Left lung (tissue), 10 donors: Measurements from ENCODE around the gene NCEH1. TPM values are rescaled to one million over a fixed set of nuclear protein-coding genes. Genes with fewer than 3 reads are reported as not detected.

Experiments used
- ATAC-seq: fragments of 200-7000 bp; cut with Tn5 transposase; one replicate; pipeline ENCODE4 v1.9.1; 2020; ENCODE audit warnings: moderate library complexity
- DNase-seq, 4 donors: peaks; one replicate each; pipeline ENCODE4 v3.0.0-alpha.2; 2013 to 2020
- H3K27ac ChIP-seq, 2 donors: fragments of 200-600 bp; sonication (generic) in 1 of 2; one replicate each; pipeline versions ENCODE4 v1.5.0 to v1.8.0; 2020 to 2021
- H3K27me3 ChIP-seq, 2 donors: fragments of 200-600 bp; sonication (generic) in 1 of 2; one replicate each; pipeline versions ENCODE4 v1.5.0 to v1.8.0; 2020 to 2021
- H3K36me3 ChIP-seq, 2 donors: fragments of 200-600 bp; sonication (generic) in 1 of 2; one replicate each; pipeline versions ENCODE4 v1.5.0 to v1.8.0; 2020 to 2021
- H3K4me1 ChIP-seq, 2 donors: fragments of 200-600 bp; one replicate each; pipeline ENCODE4 v1.8.0; 2021
- H3K4me3 ChIP-seq, 2 donors: fragments of 200-600 bp; sonication (generic) in 1 of 2; one replicate each; pipeline versions ENCODE4 v1.5.0 to v1.8.0; 2020 to 2021; ENCODE audit warnings: mild to moderate bottlenecking in 1 of 2
- H3K9me3 ChIP-seq, 2 donors: fragments of 200-600 bp; sonication (generic) in 1 of 2; one replicate each; pipeline versions ENCODE4 v1.5.0 to v1.8.0; 2020 to 2021
- CTCF ChIP-seq, 2 donors: fragments of 200-600 bp; sonication (generic) in 1 of 2; IDR thresholded peaks; one replicate each; pipeline versions ENCODE4 v1.5.0 to v1.8.0; 2021; ENCODE audit warnings: antibody characterized with exemption in 2 of 2
- intact Hi-C, 2 donors: fragments of 100-400 bp; cut with DNase I; formaldehyde crosslinking; loops; one replicate each; pipeline versions ENCODE4 v1.11.2 to v1.14.2; 2022
- polyA plus RNA-seq, 6 donors: library from polyadenylated mRNA; unstranded; fragments of 120-200 nt; gene quantifications; one replicate each; pipeline ENCODE4 v1.2.1, GENCODE V29; 2013; ENCODE audit not compliant: insufficient read length in 6 of 6
- total RNA-seq, 2 donors: library from RNA; stranded (reverse); fragmentation: NEBNext Ultra II Directional; extraction: Animal tissue kit (Norgen Biotek cat#: 25700); gene quantifications; one replicate each; pipeline ENCODE4 v1.2.1, GENCODE V29; 2021
- donor health status: DM: no; HTN: yes; CAD: no.
- donor health status: DM: no; HTN: no; CAD: no.

The NCEH1 gene
- total and polyA plus RNA-seq, 8 donors: 2.8 to 66.6 (median 3.3) TPM

GRCh38 chr3:172676196-172676922, 34.5 kb downstream of the NCEH1 start:
- no peaks in the 10 kb centered on the region for H3K27me3 ChIP-seq
- H3K27ac ChIP-seq: peak overlapping the region in 1 of 2 donors; percentile 57
- no peak for TF ChIP-seq CTCF (IDR thresholded peaks at IDR 0.05)

GRCh38 chr3:172675441-172676193, 35.2 kb downstream of the NCEH1 start:
- Histone ChIP-seq H3K9me3 (no peaks in the 10 kb centered on the region), H3K27me3 (no peaks in the 10 kb centered on the region), H3K36me3 (no peaks in the 10 kb centered on the region), H3K27ac (no peak overlapping the region), H3K4me1 (peaks cover 0 to 45% of the 10 kb centered on the region in 2 donors), H3K4me3 (no peak overlapping the region)
- intact Hi-C loops: no loop called here
- DNase-seq (peak in 1 of 4 donors; percentile 26), ATAC-seq (peak; percentile 55)
- peak; percentile 71 to 82 for TF ChIP-seq CTCF (IDR thresholded peaks at IDR 0.05)

More at GRCh38 chr3:172676196-172676922, 34.5 kb downstream of the NCEH1 start:
- no peak for DNase-seq
- H3K36me3 ChIP-seq: no peaks in the 10 kb centered on the region
- H3K4me3 ChIP-seq: no peak overlapping the region
- H3K4me1 ChIP-seq: peaks cover 0 to 45% of the 10 kb centered on the region in 2 donors
- intact Hi-C loops: no loop called here
- ATAC-seq: no peak
- no peaks in the 10 kb centered on the region for H3K9me3 ChIP-seq

GRCh38 chr3:172673210-172673679, 37.6 kb downstream of the NCEH1 start:
- DNase-seq (peak in 1 of 4 donors; percentile 68), ATAC-seq (peak; percentile 92)
- Histone ChIP-seq H3K4me1 (peaks cover 0 to 45% of the 10 kb centered on the region in 2 donors), H3K9me3 (no peaks in the 10 kb centered on the region), H3K36me3 (no peaks in the 10 kb centered on the region), H3K27me3 (no peaks in the 10 kb centered on the region), H3K27ac (no peak overlapping the region), H3K4me3 (no peak overlapping the region)
- TF ChIP-seq CTCF (IDR thresholded peaks at IDR 0.05): peak; percentile 67
- intact Hi-C loops: no loop called here

- DNase-seq (no peak), ATAC-seq (no peak)
- Histone ChIP-seq H3K36me3 (no peaks in the 10 kb centered on the region), H3K27me3 (no peaks in the 10 kb centered on the region), H3K27ac (no peak overlapping the region), H3K9me3 (no peaks in the 10 kb centered on the region), H3K4me1 (peaks cover 0 to 31% of the 10 kb centered on the region in 2 donors), H3K4me3 (no peak overlapping the region)
- intact Hi-C loops: loop anchor here in 1 of 2 donors (5.0 kb wide), 1 partner anchor 182 kb away; no protein-coding TSS in a partner anchor
- no peak for TF ChIP-seq CTCF (IDR thresholded peaks at IDR 0.05)
These were observed 41.8 kb downstream of the NCEH1 start for GRCh38 chr3:172669021-172669420.
